Activated naive CD4-positive, alpha-beta T cell treated with anti-CD3 and anti-CD28 coated beads, Interleukin-2, amount 10 ng/mL, durations not matched to agents 7 days and 5 days (primary cell): ENCODE data around the gene GDI1.

Source experiments
- CTCF ChIA-PET: fragments of 350-600 bp; sonication (Branson Sonifier 250); formaldehyde crosslinking; loops from one replicate; lab custom pipeline; 2021; ENCODE audit warnings: antibody characterized with exemption; lab: Charles Lee
- DNase-seq: peaks from one replicate; pipeline ENCODE4 v3.0.0-alpha.2; 2020
- H3K27ac Mint-ChIP-seq: one replicate; pipeline ENCODE4 v1.8.0; 2021; ENCODE audit warnings: mild to moderate bottlenecking, moderate library complexity, mixed read lengths
- H3K27me3 Mint-ChIP-seq: one replicate; pipeline ENCODE4 v1.8.0; 2021; ENCODE audit warnings: mild to moderate bottlenecking, mixed read lengths
- H3K36me3 Mint-ChIP-seq: one replicate; pipeline ENCODE4 v1.8.0; 2021; ENCODE audit warnings: mixed read lengths
- H3K4me1 Mint-ChIP-seq: one replicate; pipeline ENCODE4 v1.8.0; 2021; ENCODE audit warnings: mixed read lengths
- H3K4me3 Mint-ChIP-seq: one replicate; pipeline ENCODE4 v1.8.0; 2021; ENCODE audit warnings: mild to moderate bottlenecking, moderate library complexity, mixed read lengths
- H3K9me3 Mint-ChIP-seq: one replicate; pipeline ENCODE4 v1.8.0; 2021; ENCODE audit warnings: mixed read lengths

Gene GDI1

DNA sequence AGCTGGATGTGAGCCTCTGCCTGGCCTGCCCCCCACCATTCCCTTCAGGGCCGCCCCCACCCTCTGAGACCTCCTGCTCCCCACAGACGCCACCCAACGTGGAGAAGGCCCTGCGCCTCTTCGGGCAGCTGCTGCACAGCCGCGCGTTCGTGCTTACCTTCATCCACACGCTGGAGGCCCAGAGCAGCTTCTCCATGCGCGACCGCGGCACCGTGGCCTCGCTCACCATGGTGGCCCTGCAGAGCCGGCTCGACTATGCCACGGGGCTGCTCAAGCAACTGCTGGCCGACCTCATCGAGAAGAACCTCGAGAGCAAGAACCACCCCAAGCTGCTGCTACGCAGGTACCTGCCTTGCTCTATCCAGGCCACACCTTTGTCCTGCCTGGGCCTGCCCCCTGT, 31.3 kb downstream of the GDI1 start:
- Mint-ChIP-seq H3K36me3 (peaks cover 3% of the 10 kb centered on the region), H3K4me1 (peaks cover 3% of the 10 kb centered on the region), H3K4me3 (no peak overlapping the region), H3K9me3 (no peaks in the 10 kb centered on the region), H3K27ac (no peak overlapping the region), H3K27me3 (no peaks in the 10 kb centered on the region)
- CTCF ChIA-PET: no interaction called here
- no peak for DNase-seq

DNA sequence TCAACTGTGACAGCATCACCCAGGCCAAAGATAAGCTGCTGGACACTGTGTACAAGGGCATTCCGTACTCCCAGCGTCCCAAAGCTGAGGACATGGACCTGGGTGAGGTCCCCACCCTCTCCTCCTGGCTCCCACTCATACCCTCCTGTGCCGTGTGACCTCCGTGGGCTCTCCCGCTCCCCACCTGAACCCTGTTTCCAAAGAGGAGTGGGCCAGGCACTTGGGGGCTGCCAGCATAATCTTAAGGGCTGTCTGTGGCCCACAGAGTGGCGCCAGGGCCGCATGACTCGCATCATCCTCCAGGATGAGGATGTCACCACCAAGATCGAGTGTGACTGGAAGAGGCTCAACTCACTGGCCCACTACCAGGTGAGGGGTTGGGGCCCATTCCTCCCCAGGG, 32.2 kb downstream of the GDI1 start:
- Mint-ChIP-seq H3K9me3 (no peaks in the 10 kb centered on the region), H3K36me3 (peaks cover 3% of the 10 kb centered on the region), H3K27me3 (no peaks in the 10 kb centered on the region), H3K4me3 (no peak overlapping the region), H3K4me1 (peaks cover 3% of the 10 kb centered on the region), H3K27ac (no peak overlapping the region)
- no peak for DNase-seq
- CTCF ChIA-PET: no interaction called here

DNA sequence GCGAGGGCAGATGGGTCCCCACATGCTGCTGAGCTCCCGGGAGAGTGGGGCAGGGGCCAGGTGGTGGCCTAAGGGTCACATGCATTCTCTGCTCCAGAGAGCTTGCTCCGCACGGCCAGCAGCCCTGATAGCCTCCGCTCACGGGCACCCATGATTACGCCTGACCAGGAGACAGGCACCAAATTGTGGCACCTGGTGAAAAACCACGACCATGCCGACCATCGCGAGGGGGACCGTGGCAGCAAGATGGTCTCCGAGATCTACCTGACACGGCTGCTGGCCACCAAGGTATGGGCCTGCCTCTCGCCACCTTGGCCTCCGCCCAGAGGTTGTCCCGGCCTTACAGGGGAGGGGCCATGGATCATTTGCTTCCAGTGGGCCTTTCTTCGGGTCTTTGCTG, 32.9 kb downstream of the GDI1 start:
- peaks cover 3% of the 10 kb centered on the region for H3K4me1 Mint-ChIP-seq
- no peak overlapping the region for H3K4me3 Mint-ChIP-seq
- CTCF ChIA-PET: no interaction called here
- H3K36me3 Mint-ChIP-seq: peaks cover 3% of the 10 kb centered on the region
- no peaks in the 10 kb centered on the region for H3K27me3 Mint-ChIP-seq
- DNase-seq: no peak
- no peak overlapping the region for H3K27ac Mint-ChIP-seq
- no peaks in the 10 kb centered on the region for H3K9me3 Mint-ChIP-seq

DNA sequence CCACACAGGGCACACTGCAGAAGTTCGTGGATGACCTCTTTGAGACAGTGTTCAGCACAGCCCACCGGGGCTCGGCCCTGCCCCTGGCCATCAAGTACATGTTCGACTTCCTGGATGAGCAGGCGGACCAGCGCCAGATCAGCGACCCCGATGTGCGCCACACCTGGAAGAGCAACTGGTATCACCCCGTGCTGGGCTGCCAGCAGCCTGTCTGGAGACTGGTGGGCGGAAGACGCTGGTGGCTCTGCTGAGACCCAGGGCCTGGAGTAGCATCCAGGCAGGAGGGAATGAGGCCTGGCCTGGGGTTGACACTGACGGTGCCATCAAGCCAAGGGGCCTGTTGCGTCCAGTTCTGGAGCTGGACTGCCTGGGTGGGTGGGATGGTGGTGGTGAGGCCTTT, 33.5 kb downstream of the GDI1 start:
- no peak overlapping the region for H3K4me3 Mint-ChIP-seq
- CTCF ChIA-PET: no interaction called here
- H3K36me3 Mint-ChIP-seq: peaks cover 4% of the 10 kb centered on the region
- no peak for DNase-seq
- H3K9me3 Mint-ChIP-seq: no peaks in the 10 kb centered on the region
- peaks cover 4% of the 10 kb centered on the region for H3K4me1 Mint-ChIP-seq
- no peaks in the 10 kb centered on the region for H3K27me3 Mint-ChIP-seq
- no peak overlapping the region for H3K27ac Mint-ChIP-seq

DNA sequence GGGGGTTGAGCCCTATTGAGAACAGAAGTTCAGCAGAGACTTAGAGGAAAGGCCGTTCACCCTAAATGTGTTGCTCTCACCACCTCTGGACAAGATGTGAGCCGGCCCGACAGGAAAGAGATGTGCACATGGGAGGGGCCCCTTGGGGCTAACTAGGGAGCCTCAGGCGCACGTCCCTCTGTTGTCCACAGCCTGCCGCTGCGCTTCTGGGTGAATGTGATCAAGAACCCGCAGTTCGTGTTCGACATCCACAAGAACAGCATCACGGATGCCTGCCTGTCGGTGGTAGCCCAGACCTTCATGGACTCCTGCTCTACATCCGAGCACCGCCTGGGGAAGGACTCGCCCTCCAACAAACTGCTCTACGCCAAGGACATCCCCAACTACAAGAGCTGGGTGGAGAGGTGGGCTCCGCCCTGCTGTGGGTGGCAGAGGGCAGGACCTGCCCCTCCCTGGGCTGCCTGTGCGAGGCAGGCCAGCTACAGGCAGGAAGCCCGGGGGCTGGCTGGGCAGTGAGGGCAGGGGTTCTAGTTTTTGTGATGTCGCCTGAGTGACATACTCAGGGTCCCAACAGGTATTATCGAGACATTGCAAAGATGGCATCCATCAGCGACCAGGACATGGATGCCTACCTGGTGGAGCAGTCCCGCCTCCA, 34.1 kb downstream of the GDI1 start:
- H3K9me3 Mint-ChIP-seq: no peaks in the 10 kb centered on the region
- H3K36me3 Mint-ChIP-seq: peaks cover 6% of the 10 kb centered on the region
- H3K4me1 Mint-ChIP-seq: peaks cover 8% of the 10 kb centered on the region
- CTCF ChIA-PET: no interaction called here
- no peak overlapping the region for H3K4me3 Mint-ChIP-seq
- no peak overlapping the region for H3K27ac Mint-ChIP-seq
- no peaks in the 10 kb centered on the region for H3K27me3 Mint-ChIP-seq
- no peak for DNase-seq

DNA sequence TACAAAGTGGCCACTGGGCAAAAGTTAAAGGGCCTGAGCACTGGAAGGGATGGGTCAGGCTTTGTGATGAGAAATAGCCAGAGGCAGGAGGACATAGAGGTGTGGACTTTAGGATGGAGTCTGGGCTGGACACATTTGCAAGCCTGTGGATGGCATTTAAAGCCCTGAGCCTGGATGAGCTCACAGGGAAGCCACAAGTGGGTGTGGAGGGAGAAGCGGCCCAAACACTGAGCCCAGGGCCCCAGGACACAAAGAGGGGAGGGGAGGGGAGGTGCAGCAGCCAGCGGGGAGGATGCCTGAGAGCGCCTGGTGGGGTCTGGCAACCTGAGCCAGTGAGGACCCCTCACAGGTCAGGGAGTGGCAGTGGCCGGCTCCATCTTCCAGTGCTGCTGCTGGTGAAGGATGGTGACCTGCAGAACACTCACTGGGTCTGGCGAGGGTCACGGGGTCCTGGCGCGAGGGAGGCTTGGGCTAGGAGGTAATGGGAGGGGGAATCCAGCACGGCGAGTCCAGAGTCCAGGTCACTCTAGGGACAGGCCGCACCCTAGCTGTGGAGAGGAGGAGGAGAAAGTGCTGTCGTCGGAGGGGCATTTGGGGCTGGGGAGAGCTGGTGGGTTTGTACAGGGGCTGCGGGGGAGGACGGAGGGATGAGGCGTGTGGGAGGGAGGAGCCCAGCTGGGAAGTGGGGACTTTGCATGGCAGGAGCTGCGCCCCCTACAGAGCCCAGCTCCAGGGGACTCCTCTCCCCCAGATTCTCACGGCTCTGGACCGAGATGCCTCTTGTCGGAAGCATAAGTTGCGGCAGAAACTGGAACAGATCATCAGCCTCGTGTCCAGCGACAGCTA, 35.1 kb downstream of the GDI1 start:
- H3K27me3 Mint-ChIP-seq: no peaks in the 10 kb centered on the region
- peaks cover 6% of the 10 kb centered on the region for H3K36me3 Mint-ChIP-seq
- CTCF ChIA-PET: no interaction called here
- no peak overlapping the region for H3K27ac Mint-ChIP-seq
- no peak for DNase-seq
- no peaks in the 10 kb centered on the region for H3K9me3 Mint-ChIP-seq
- peaks cover 15% of the 10 kb centered on the region for H3K4me1 Mint-ChIP-seq
- no peak overlapping the region for H3K4me3 Mint-ChIP-seq

DNA sequence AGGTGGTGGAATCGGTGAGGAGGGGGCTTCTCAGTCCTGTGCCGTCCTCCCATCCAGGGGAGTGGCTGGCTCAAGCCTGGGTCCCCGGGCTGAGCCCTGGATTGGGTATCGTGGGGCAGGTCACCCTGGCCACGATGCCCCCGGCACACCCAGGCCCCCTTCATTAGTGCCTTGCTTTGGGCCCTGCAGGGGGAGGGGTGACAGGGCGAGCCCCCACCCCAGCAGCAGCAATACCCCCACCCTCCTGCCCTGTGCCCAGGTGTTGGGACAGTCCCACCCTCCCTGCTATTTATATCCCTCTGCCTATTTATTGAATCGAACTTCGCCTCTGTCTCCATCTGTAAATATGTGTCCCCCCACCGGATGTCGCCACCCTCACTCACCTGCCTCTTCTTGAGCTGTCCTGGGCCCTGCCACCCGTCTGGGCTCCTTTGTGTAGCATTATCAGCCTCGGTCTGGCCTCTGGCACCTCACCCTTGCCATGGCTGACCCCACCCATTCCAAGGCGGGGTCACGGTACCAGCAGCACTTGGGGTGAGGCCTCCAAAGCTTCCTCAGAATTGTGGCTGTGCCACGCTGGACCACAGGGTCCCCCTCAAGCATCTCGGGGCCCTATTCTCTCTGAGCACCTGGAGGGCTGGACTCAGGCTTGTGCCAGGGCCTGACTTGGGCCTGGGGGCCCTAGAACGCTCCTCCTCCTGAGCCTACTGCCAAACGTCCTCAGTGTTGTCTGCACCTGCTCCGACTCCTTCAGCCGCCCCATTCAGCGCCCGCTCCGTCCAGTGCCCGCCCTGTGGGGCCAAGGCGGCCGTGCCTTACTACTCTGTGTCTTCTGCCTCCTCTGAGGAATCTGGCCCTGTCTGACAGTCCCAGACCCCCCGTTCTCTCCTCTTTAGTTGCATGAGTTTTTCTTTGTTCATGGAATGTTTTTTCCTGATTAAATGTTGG, 36.0 kb downstream of the GDI1 start:
- Mint-ChIP-seq H3K36me3 (peaks cover 6% of the 10 kb centered on the region), H3K9me3 (no peaks in the 10 kb centered on the region), H3K27me3 (no peaks in the 10 kb centered on the region), H3K27ac (no peak overlapping the region), H3K4me1 (peaks cover 23% of the 10 kb centered on the region), H3K4me3 (no peak overlapping the region)
- CTCF ChIA-PET: no interaction called here
- no peak for DNase-seq

DNA sequence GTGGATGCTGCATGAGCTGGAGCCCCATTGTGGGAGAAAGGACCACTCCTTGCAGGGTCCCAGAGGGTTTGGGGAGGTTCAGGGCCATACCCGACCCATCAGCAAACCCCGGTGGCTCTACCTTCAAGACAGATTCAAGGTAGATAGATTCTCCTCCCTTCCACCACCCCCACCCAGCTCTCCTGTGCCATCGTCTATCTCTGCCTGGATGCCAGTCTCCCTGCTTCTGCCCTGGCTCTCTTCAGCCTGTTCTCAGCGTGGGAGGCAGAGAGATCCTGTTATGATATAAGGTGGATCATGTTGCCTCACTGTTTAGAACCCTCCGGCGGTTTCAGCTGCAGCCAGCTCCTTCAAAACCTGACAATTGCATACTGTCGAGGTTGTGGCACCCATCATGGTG, 36.7 kb downstream of the GDI1 start:
- H3K4me1 Mint-ChIP-seq: peaks cover 28% of the 10 kb centered on the region
- H3K4me3 Mint-ChIP-seq: no peak overlapping the region
- peaks cover 6% of the 10 kb centered on the region for H3K36me3 Mint-ChIP-seq
- no peak overlapping the region for H3K27ac Mint-ChIP-seq
- H3K9me3 Mint-ChIP-seq: no peaks in the 10 kb centered on the region
- no peaks in the 10 kb centered on the region for H3K27me3 Mint-ChIP-seq
- DNase-seq: no peak
- CTCF ChIA-PET: no interaction called here

DNA sequence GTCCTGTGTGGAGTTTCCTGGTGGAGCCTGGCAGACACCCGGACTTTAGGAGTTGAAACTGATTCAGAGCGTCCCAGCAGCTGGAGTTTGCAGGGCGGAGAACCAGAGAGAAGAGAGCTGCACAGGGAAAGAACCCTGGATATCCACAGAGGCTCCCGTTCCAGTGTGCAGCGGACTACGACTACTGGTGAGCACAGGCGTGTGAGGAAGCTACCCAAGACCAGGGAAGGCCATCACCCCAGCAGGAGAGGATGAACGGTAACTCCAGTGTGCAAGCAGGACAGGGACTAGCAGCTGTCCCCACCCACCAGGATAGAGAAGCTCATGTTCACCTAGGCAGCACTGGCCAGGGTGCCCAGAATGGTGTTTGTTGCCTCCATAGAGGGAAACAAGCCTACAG, 39.9 kb downstream of the GDI1 start:
- H3K4me1 Mint-ChIP-seq: peaks cover 33% of the 10 kb centered on the region
- DNase-seq: no peak
- CTCF ChIA-PET: interaction anchor here (1.2 to 1.5 kb wide), 2 partner anchors 50 to 104 kb away, joined by 3 to 4 read pairs; no protein-coding TSS in a partner anchor
- peak overlapping the region; percentile 67 for H3K27ac Mint-ChIP-seq
- H3K4me3 Mint-ChIP-seq: peak overlapping the region; percentile 82
- no peaks in the 10 kb centered on the region for H3K27me3 Mint-ChIP-seq
- no peaks in the 10 kb centered on the region for H3K9me3 Mint-ChIP-seq
- H3K36me3 Mint-ChIP-seq: peaks cover 5% of the 10 kb centered on the region

DNA sequence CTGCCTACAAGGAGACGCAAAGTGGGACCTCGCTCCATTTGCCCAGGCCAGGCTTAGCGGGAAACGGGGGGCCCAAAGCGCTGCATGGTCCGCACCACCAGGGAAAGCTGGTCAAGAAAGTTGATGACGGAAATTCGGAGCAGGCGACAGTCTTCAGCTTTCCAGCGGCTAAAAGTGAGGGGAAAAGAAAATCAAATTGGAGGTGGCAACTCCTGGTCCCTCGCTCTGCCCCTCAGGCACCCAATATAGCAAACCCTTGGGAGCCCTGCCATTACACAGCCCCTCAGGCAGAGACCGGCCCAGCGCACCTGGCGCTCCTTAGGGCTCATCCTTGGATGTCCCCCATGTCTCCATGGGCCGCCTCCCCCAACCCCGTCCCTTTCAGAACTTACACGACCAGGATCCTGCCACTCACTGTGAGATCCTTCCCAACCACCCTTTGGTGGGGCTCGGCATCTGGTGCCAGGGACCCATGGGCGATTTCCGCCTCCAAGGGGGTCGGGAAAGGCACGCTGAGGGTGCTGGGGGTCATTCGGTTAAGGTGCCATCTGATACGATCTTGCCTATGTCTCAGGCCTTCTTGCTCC, 41.0 kb downstream of the GDI1 start:
- Mint-ChIP-seq H3K27me3 (no peaks in the 10 kb centered on the region), H3K27ac (peak overlapping the region; percentile 87), H3K4me3 (peak overlapping the region; percentile 82), H3K36me3 (peaks cover 7% of the 10 kb centered on the region), H3K9me3 (no peaks in the 10 kb centered on the region), H3K4me1 (peaks cover 35% of the 10 kb centered on the region)
- CTCF ChIA-PET: no interaction called here
- DNase-seq: no peak

DNA sequence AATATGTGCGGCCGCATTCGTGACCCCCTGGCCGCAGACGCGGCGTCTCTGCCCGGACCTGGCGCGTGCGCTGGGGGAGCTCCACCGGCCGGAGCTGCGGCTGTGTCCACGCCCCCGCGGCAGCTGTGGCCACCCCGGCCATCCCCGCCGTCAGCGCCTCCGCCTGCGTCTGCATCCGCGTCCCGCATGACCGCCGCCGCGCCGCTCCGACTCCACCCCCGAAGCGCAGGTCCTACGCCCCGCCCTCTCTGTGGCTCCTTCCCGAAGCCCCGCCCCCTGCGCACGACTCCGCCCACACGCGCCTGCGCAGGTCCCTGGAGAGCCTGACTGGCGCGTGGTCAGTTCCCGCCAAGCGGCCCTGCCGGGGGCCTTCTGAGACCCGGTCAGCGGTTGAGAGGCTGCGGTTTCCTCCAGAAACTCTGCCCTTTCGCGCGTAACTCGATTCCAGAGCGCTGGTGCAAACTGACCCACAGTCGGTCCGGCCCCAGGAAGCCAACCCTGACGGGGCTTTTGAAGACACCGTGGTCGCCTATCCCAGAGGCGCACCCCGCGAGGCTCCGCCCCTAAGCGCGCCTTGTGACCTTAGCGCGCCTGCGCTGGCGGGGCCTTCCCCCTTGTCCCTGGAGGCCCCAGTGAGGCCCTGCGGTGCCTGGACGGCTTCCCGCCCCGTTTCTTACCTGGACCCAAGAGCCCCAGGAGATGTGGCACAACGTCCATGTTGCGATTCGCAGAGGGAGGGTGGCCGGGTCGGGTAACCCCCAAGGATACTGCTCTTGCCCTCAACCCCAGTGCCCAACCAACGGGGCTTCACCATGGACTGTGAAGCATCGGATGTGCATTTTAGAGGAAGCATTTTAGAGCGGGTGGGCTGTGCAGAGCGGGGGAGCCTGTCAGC, 42.0 kb downstream of the GDI1 start, which contains the start of gene LAGE3:
Gene LAGE3, minus strand, starts transcription at position 554 of the 895 bp plus-strand sequence. Its CDS starts 366 bp downstream, at position 188.
- Mint-ChIP-seq H3K4me3 (peak within 1 kb of the TSS; percentile 82), H3K27me3 (no peaks in the 10 kb centered on the region), H3K27ac (peak within 1 kb of the TSS; percentile 89), H3K4me1 (peaks cover 40% of the 10 kb centered on the region), H3K36me3 (peaks cover 12% of the 10 kb centered on the region), H3K9me3 (no peaks in the 10 kb centered on the region)
- peak; percentile 94 for DNase-seq
- CTCF ChIA-PET: no interaction called here

DNA sequence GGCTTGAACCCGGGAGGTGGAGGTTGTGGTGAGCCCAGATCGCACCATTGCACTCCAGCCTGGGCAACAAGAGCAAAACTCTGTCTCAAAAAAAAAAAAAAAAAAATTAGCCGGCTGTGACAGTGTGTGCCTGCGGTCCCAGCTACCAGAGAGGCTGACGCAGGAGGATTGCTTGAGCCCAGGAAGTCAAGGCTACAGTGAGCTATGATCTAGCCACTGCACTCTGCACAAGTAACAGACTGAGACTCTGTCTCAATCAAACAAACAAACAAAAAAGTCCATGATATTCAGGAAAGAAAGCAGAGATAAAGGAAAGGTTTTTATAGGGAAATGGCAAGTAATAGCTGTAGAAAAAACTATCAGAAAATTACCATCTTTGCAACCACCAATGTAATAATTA, 44.2 kb downstream of the GDI1 start:
- H3K36me3 Mint-ChIP-seq: peaks cover 9% of the 10 kb centered on the region
- DNase-seq: no peak
- no peak overlapping the region for H3K4me3 Mint-ChIP-seq
- CTCF ChIA-PET: no interaction called here
- no peak overlapping the region for H3K27ac Mint-ChIP-seq
- H3K4me1 Mint-ChIP-seq: peaks cover 39% of the 10 kb centered on the region
- H3K9me3 Mint-ChIP-seq: no peaks in the 10 kb centered on the region
- no peaks in the 10 kb centered on the region for H3K27me3 Mint-ChIP-seq

DNA sequence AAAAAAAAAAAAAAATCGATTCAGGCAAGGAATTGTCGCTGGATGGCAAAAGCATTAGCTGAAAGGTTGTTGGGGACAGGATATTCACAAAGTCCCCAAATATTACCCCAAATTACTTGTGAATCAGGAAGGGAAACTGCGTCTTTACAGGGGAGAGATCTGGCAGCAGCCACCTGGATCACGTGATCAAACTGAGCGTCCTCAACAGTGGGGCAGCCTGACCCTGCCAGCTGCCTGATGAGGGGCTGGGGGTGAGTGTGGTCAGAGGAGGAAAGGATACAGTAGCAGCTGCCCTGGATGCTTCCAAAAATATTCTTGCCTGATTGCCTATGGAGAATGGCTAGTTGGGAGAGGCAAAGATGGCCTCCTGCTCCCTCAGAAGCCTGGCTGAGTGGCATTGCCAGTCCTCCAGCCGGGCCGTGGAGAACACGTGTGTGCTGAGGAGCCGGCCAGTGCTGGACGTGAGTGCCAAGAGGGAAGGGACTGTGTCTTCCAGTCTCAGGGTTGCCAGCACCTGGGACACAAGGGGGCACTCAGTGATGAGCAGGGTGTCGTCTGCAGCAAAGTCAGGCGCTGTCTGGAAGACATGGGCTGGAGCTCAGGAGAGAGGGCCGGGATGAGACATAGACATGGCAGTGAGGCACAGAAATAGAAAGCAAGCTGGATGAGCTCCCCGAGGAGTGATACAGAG, 45.1 kb downstream of the GDI1 start:
- Mint-ChIP-seq H3K36me3 (peaks cover 9% of the 10 kb centered on the region), H3K27me3 (no peaks in the 10 kb centered on the region), H3K9me3 (no peaks in the 10 kb centered on the region), H3K4me1 (peaks cover 34% of the 10 kb centered on the region), H3K4me3 (no peak overlapping the region), H3K27ac (peak overlapping the region; percentile 75)
- DNase-seq: no peak
- CTCF ChIA-PET: no interaction called here
